HL-60 (cell line): Measurements from ENCODE around the gene LPIN1.

Experiments used
- GABPA ChIP-seq: IDR thresholded peaks from 2 replicates; pipeline ENCODE4 v1.6.1; 2012; ENCODE audit warnings: low read depth
- POLR2AphosphoS5 ChIP-seq: IDR thresholded peaks from 2 replicates; pipeline ENCODE4 v1.6.1; 2012; ENCODE audit warnings: low read depth
- TF ChIP-seq, protein P1 (sequence below): IDR thresholded peaks from one replicate; pipeline ENCODE4 v1.5.1; 2011; ENCODE audit warnings: low read length, control low read depth, inconsistent platforms; ENCODE audit not compliant: insufficient read depth
- TF ChIP-seq, protein P2 (sequence below): IDR thresholded peaks from 2 replicates; pipeline ENCODE4 v1.6.1; 2012; ENCODE audit warnings: low read depth; ENCODE audit not compliant: insufficient replicate concordance

DNA sequence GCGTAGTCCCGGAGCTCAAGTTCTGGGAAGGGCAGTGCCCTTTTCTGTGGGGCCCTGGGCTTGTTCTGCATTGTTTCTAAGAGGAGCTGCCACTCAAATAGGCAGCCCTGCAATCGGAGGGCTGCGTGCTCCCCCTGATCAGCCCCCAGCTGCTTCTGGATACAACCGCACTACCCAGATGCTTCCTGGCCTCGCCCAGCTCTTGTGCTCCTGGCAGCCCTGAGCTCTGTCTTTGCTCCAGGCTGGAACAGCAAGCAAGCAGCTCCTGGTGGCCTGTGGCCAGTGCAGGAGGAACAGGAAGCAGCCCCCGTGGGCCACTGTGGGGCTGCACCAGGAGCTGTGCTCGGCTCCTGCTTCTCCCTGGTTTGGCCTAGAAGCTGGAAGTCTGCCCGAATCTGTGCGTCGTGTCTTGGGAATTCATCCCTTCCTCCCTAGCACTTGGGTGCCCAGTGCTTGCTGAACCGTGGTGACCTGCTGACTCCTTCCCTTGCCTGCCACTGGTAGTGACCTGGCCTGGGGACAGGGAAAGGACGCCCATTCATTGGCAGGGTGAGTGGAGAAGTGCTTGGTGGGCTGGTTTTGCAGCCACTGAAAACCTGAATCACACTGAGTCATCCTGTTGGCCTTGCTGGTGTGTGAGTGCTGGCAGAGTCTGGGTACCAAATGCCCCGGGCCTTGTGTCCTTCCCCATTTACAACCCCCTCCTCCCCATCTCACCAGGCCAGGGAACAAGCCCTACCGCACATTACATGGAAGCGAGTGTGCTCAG, 49.1 kb upstream of the LPIN1 start:
- TF ChIP-seq, protein P1, sequence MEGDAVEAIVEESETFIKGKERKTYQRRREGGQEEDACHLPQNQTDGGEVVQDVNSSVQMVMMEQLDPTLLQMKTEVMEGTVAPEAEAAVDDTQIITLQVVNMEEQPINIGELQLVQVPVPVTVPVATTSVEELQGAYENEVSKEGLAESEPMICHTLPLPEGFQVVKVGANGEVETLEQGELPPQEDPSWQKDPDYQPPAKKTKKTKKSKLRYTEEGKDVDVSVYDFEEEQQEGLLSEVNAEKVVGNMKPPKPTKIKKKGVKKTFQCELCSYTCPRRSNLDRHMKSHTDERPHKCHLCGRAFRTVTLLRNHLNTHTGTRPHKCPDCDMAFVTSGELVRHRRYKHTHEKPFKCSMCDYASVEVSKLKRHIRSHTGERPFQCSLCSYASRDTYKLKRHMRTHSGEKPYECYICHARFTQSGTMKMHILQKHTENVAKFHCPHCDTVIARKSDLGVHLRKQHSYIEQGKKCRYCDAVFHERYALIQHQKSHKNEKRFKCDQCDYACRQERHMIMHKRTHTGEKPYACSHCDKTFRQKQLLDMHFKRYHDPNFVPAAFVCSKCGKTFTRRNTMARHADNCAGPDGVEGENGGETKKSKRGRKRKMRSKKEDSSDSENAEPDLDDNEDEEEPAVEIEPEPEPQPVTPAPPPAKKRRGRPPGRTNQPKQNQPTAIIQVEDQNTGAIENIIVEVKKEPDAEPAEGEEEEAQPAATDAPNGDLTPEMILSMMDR, result no peak
- TF ChIP-seq, protein P2, sequence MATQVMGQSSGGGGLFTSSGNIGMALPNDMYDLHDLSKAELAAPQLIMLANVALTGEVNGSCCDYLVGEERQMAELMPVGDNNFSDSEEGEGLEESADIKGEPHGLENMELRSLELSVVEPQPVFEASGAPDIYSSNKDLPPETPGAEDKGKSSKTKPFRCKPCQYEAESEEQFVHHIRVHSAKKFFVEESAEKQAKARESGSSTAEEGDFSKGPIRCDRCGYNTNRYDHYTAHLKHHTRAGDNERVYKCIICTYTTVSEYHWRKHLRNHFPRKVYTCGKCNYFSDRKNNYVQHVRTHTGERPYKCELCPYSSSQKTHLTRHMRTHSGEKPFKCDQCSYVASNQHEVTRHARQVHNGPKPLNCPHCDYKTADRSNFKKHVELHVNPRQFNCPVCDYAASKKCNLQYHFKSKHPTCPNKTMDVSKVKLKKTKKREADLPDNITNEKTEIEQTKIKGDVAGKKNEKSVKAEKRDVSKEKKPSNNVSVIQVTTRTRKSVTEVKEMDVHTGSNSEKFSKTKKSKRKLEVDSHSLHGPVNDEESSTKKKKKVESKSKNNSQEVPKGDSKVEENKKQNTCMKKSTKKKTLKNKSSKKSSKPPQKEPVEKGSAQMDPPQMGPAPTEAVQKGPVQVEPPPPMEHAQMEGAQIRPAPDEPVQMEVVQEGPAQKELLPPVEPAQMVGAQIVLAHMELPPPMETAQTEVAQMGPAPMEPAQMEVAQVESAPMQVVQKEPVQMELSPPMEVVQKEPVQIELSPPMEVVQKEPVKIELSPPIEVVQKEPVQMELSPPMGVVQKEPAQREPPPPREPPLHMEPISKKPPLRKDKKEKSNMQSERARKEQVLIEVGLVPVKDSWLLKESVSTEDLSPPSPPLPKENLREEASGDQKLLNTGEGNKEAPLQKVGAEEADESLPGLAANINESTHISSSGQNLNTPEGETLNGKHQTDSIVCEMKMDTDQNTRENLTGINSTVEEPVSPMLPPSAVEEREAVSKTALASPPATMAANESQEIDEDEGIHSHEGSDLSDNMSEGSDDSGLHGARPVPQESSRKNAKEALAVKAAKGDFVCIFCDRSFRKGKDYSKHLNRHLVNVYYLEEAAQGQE, result no peak
- TF ChIP-seq POLR2AphosphoS5 (0 out of 2 replicates have a peak, but pooled peaks have one; percentile 26), GABPA (no peak)
